Activated CD8-positive, alpha-beta memory T cell treated with anti-CD3 and anti-CD28 coated beads for 4 hours (primary cell): ENCODE results near the gene ASCL5.

Source experiments
- DNase-seq, 2 donors: peaks; one replicate each; pipeline ENCODE4 v3.0.0-alpha.2; 2020; ENCODE audit warnings: low read depth in 2 of 2

Gene ASCL5

GRCh38 chr1:201153474-201154388 is 26.7 kb upstream of the ASCL5 start:
- DNase-seq: no peak

- no peak for DNase-seq
Measured at GRCh38 chr1:201149400-201149799, 22.4 kb upstream of the ASCL5 start.

- DNase-seq: no peak
Measured at GRCh38 chr1:201147396-201148015, 20.5 kb upstream of the ASCL5 start.

- no peak for DNase-seq
Measured at GRCh38 chr1:201146626-201147390, 19.8 kb upstream of the ASCL5 start.

- DNase-seq: no peak
Measured at GRCh38 chr1:201145816-201146215, 18.8 kb upstream of the ASCL5 start.

- no peak for DNase-seq
Measured at GRCh38 chr1:201145132-201145531, 18.1 kb upstream of the ASCL5 start.

GRCh38 chr1:201144701-201145100 is 17.7 kb upstream of the ASCL5 start:
- DNase-seq: no peak

GRCh38 chr1:201143726-201144635 is 17.0 kb upstream of the ASCL5 start:
- no peak for DNase-seq

- DNase-seq: no peak
Measured at GRCh38 chr1:201142849-201143725, 16.1 kb upstream of the ASCL5 start.

- no peak for DNase-seq
Measured at GRCh38 chr1:201142011-201142848, 15.2 kb upstream of the ASCL5 start.

- DNase-seq: no peak
Measured at GRCh38 chr1:201141418-201141817, 14.4 kb upstream of the ASCL5 start.

GRCh38 chr1:201140941-201141260 is 13.9 kb upstream of the ASCL5 start:
- no peak for DNase-seq

GRCh38 chr1:201140235-201140940 is 13.4 kb upstream of the ASCL5 start:
- no peak for DNase-seq

- no peak for DNase-seq
Measured at GRCh38 chr1:201139756-201140155, 12.8 kb upstream of the ASCL5 start.

GRCh38 chr1:201139306-201139705 is 12.3 kb upstream of the ASCL5 start:
- no peak for DNase-seq

GRCh38 chr1:201138311-201138840 is 11.4 kb upstream of the ASCL5 start:
- DNase-seq: no peak

- no peak for DNase-seq
Measured at GRCh38 chr1:201137579-201138310, 10.8 kb upstream of the ASCL5 start.

- no peak for DNase-seq
Measured at GRCh38 chr1:201137024-201137392, 10.0 kb upstream of the ASCL5 start.
